PFSK-1 (cell line): Measurements from ENCODE around the gene TNNI3K.

Experiments used
- POLR2AphosphoS5 ChIP-seq: IDR thresholded peaks from 2 replicates; pipeline ENCODE4 v1.6.1; 2012; ENCODE audit warnings: low read depth, mild to moderate bottlenecking, control low read depth, low read length, moderate library complexity
- SIN3A ChIP-seq: IDR thresholded peaks from 2 replicates; pipeline ENCODE4 v1.6.1; 2012; ENCODE audit warnings: mild to moderate bottlenecking, low read length, moderate library complexity, borderline replicate concordance; ENCODE audit not compliant: insufficient read depth
- TAF1 ChIP-seq: IDR thresholded peaks from 2 replicates; pipeline ENCODE4 v1.6.1; 2012; ENCODE audit warnings: low read length, control low read depth, borderline replicate concordance; ENCODE audit not compliant: insufficient read depth
- TF ChIP-seq, protein P1 (sequence below), 2 experiments: IDR thresholded peaks; 2 replicates each; pipeline versions ENCODE4 v1.6.1 to v1.8.0; 2011 to 2012; ENCODE audit warnings: low read depth in 2 of 2, low read length in 2 of 2, control low read depth in 1 of 2, inconsistent platforms in 1 of 2, mild to moderate bottlenecking in 1 of 2, moderate library complexity in 1 of 2; ENCODE audit not compliant: insufficient read depth in 1 of 2

DNA sequence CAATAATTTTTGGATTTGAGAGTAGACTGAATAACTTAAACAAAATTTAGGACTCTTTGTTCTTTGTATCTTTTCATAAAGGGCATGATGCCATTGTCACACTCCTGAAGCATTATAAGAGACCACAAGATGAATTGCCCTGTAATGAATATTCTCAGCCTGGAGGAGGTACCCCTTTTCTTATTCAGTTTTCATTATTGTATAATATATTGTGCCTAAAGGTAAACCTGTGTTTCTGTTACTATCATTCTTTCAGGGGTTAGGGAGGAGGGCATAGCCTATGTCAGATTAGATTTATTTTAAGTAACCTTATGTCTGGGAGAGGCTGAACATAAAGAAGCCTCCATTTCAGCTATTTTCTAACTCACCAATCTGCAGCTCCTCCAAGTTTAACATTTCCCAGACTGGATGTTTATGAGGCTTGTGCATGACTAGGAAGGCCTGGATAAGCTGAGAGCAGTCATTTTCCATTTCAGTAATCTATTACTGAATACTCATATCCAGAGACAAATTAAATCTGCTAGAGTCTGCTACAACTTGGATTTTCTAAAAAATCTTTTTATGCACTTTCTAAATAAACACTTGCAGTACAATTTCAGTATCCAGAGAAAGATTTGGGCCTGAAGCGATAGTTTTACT, 132.1 kb downstream of the TNNI3K start:
- TF ChIP-seq TAF1 (no peak), SIN3A (no peak), POLR2AphosphoS5 (no peak)
- TF ChIP-seq, protein P1, sequence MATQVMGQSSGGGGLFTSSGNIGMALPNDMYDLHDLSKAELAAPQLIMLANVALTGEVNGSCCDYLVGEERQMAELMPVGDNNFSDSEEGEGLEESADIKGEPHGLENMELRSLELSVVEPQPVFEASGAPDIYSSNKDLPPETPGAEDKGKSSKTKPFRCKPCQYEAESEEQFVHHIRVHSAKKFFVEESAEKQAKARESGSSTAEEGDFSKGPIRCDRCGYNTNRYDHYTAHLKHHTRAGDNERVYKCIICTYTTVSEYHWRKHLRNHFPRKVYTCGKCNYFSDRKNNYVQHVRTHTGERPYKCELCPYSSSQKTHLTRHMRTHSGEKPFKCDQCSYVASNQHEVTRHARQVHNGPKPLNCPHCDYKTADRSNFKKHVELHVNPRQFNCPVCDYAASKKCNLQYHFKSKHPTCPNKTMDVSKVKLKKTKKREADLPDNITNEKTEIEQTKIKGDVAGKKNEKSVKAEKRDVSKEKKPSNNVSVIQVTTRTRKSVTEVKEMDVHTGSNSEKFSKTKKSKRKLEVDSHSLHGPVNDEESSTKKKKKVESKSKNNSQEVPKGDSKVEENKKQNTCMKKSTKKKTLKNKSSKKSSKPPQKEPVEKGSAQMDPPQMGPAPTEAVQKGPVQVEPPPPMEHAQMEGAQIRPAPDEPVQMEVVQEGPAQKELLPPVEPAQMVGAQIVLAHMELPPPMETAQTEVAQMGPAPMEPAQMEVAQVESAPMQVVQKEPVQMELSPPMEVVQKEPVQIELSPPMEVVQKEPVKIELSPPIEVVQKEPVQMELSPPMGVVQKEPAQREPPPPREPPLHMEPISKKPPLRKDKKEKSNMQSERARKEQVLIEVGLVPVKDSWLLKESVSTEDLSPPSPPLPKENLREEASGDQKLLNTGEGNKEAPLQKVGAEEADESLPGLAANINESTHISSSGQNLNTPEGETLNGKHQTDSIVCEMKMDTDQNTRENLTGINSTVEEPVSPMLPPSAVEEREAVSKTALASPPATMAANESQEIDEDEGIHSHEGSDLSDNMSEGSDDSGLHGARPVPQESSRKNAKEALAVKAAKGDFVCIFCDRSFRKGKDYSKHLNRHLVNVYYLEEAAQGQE (IDR thresholded peaks at IDR 0.05; ENCODE audit: insufficient read depth in 1 of 2, low read depth in 2 of 2, low read length in 2 of 2), result no peak
